OCI-LY1 (cell line): Measurements from ENCODE around the gene NSUN6.

Experiments used
- H2AFZ ChIP-seq: fragments of 200-600 bp; sonication (generic), shearing (Covaris generic); 2 replicates; pipeline ENCODE4 v1.6.0; 2014; ENCODE audit warnings: antibody characterized with exemption, mild to moderate bottlenecking, low read length
- H3F3A ChIP-seq: fragments of 200-600 bp; sonication (generic), shearing (Covaris generic); 2 replicates; pipeline ENCODE4 v1.6.0; 2014; ENCODE audit warnings: mild to moderate bottlenecking, antibody characterized with exemption, low read length, moderate library complexity; ENCODE audit not compliant: insufficient read depth
- H3K27ac ChIP-seq: fragments of 200-600 bp; sonication (generic); 2 replicates; pipeline ENCODE4 v1.5.1; 2014; ENCODE audit warnings: low read length, mixed run types, mild to moderate bottlenecking, low read depth; ENCODE audit not compliant: poor library complexity, severe bottlenecking
- H3K27me3 ChIP-seq: fragments of 200-600 bp; sonication (generic); 2 replicates; pipeline ENCODE4 v1.6.0; 2014; ENCODE audit warnings: antibody characterized with exemption, mild to moderate bottlenecking, low read length, moderate library complexity; ENCODE audit not compliant: insufficient read depth
- H3K36me3 ChIP-seq: fragments of 200-600 bp; sonication (generic); 2 replicates; pipeline ENCODE4 v1.6.1; 2014; ENCODE audit warnings: mild to moderate bottlenecking, antibody characterized with exemption, low read length, moderate library complexity, mixed read lengths; ENCODE audit not compliant: insufficient read depth
- H3K4me1 ChIP-seq: fragments of 200-600 bp; sonication (generic); 2 replicates; pipeline ENCODE4 v1.5.1; 2014; ENCODE audit warnings: mild to moderate bottlenecking, low read length, moderate library complexity; ENCODE audit not compliant: insufficient read depth, severe bottlenecking
- H3K4me2 ChIP-seq: fragments of 200-600 bp; sonication (generic), shearing (Covaris generic); 2 replicates; pipeline ENCODE4 v1.6.1; 2014; ENCODE audit warnings: low read length
- H3K4me3 ChIP-seq: fragments of 200-600 bp; sonication (generic); 2 replicates; pipeline ENCODE4 v1.5.1; 2014; ENCODE audit warnings: low read length, low read depth, mild to moderate bottlenecking, mixed read lengths; ENCODE audit not compliant: poor library complexity, severe bottlenecking
- H3K79me2 ChIP-seq: fragments of 200-600 bp; shearing (Covaris generic); 2 replicates; pipeline ENCODE4 v1.6.1; 2016; ENCODE audit warnings: mixed run types, low read length, mixed read lengths; ENCODE audit not compliant: insufficient read depth
- H3K9ac ChIP-seq: fragments of 200-600 bp; sonication (generic), shearing (Covaris generic); 2 replicates; pipeline ENCODE4 v1.6.1; 2014; ENCODE audit warnings: mild to moderate bottlenecking, low read length, mixed read lengths
- H3K9me2 ChIP-seq: fragments of 200-600 bp; sonication (generic), shearing (Covaris generic); 2 replicates; pipeline ENCODE4 v1.6.1; 2014; ENCODE audit warnings: low read depth, mild to moderate bottlenecking, low read length, mixed read lengths
- H3K9me3 ChIP-seq: fragments of 200-600 bp; shearing (Covaris generic); 2 replicates; pipeline ENCODE4 v1.6.1; 2014; ENCODE audit warnings: low read length, mixed read lengths
- H4K20me1 ChIP-seq: fragments of 200-600 bp; sonication (generic), shearing (Covaris generic); 2 replicates; pipeline ENCODE4 v1.6.0; 2016; ENCODE audit warnings: mild to moderate bottlenecking, low read length; ENCODE audit not compliant: insufficient read depth
- CTCF ChIP-seq: fragments of 200-600 bp; sonication (generic), shearing (Covaris generic); IDR thresholded peaks from 2 replicates; pipeline ENCODE4 v1.5.1; 2017; ENCODE audit warnings: mild to moderate bottlenecking, antibody characterized with exemption, low read length, moderate library complexity, mixed read lengths
- EZH2 ChIP-seq: fragments of 200-600 bp; sonication (generic), shearing (Covaris generic); IDR thresholded peaks from 2 replicates; pipeline ENCODE4 v1.8.0; 2017; ENCODE audit warnings: borderline replicate concordance, mixed run types, mild to moderate bottlenecking, antibody characterized with exemption, low read length, moderate library complexity, mixed read lengths

The NSUN6 gene

GRCh38 chr10:18504161-18504560, 147.2 kb downstream of the NSUN6 start:
- Histone ChIP-seq H3K27ac (no peak overlapping the region), H3K4me3 (no peak overlapping the region), H3F3A (no peaks in the 10 kb centered on the region), H3K9ac (no peak overlapping the region), H3K36me3 (no peaks in the 10 kb centered on the region), H3K27me3 (no peaks in the 10 kb centered on the region), H3K4me1 (peaks cover 3% of the 10 kb centered on the region), H3K9me3 (no peaks in the 10 kb centered on the region), H3K79me2 (no peaks in the 10 kb centered on the region), H4K20me1 (no peaks in the 10 kb centered on the region), H3K4me2 (no peak overlapping the region), H3K9me2 (no peaks in the 10 kb centered on the region), H2AFZ (no peak overlapping the region)
- TF ChIP-seq CTCF (no peak), EZH2 (no peak)

GRCh38 chr10:18501629-18502028, 149.8 kb downstream of the NSUN6 start:
- H3K9me2 ChIP-seq = no peaks in the 10 kb centered on the region
- TF ChIP-seq EZH2 = no peak
- no peak for TF ChIP-seq CTCF
- H3K4me3 ChIP-seq = no peak overlapping the region
- H3K79me2 ChIP-seq = no peaks in the 10 kb centered on the region
- no peaks in the 10 kb centered on the region for H4K20me1 ChIP-seq
- no peaks in the 10 kb centered on the region for H3K27me3 ChIP-seq
- no peaks in the 10 kb centered on the region for H3K36me3 ChIP-seq
- H3K27ac ChIP-seq = no peak overlapping the region
- H3K4me1 ChIP-seq = peaks cover 3% of the 10 kb centered on the region
- no peaks in the 10 kb centered on the region for H3K9me3 ChIP-seq
- no peaks in the 10 kb centered on the region for H3F3A ChIP-seq
- H3K4me2 ChIP-seq = peak overlapping the region; percentile 34; the same call in 1 of the 2 replicates
- no peak overlapping the region for H3K9ac ChIP-seq
- no peak overlapping the region for H2AFZ ChIP-seq

GRCh38 chr10:18501198-18501597, 150.2 kb downstream of the NSUN6 start:
- Histone ChIP-seq H3K36me3 (no peaks in the 10 kb centered on the region), H3K4me1 (peaks cover 3% of the 10 kb centered on the region), H4K20me1 (no peaks in the 10 kb centered on the region), H3K4me3 (no peak overlapping the region), H3K9me2 (no peaks in the 10 kb centered on the region), H3K4me2 (peak overlapping the region; percentile 34; the same call in 1 of the 2 replicates), H3K27me3 (no peaks in the 10 kb centered on the region), H3F3A (no peaks in the 10 kb centered on the region), H2AFZ (no peak overlapping the region), H3K79me2 (no peaks in the 10 kb centered on the region), H3K27ac (no peak overlapping the region), H3K9ac (no peak overlapping the region), H3K9me3 (no peaks in the 10 kb centered on the region)
- TF ChIP-seq EZH2 (no peak), CTCF (no peak)
